Liver (tissue), 3 donors: ENCODE measurements around the gene GGT6.
A peak's percentile ranks its signal among the peaks of the same experiment; 100 is the strongest.

Experiments used
- EGR1 ChIP-seq, 2 donors: IDR thresholded peaks; 2 replicates each; pipeline ENCODE4 v1.6.1; 2016 to 2018; ENCODE audit warnings: antibody characterized with exemption in 2 of 2, low read depth in 2 of 2
- MAX ChIP-seq: IDR thresholded peaks from 2 replicates; pipeline ENCODE4 v1.6.1; 2016; ENCODE audit warnings: antibody characterized with exemption
- NR2F2 ChIP-seq: IDR thresholded peaks from 2 replicates; pipeline ENCODE4 v1.6.1; 2016; ENCODE audit warnings: antibody characterized with exemption
- RAD21 ChIP-seq, 2 donors: IDR thresholded peaks; 2 replicates each; pipeline ENCODE4 v1.6.1; 2016; ENCODE audit warnings: antibody characterized with exemption in 2 of 2, mild to moderate bottlenecking in 2 of 2
- RXRA ChIP-seq, 2 donors: IDR thresholded peaks; 2 replicates each; pipeline ENCODE4 v1.6.1; 2017 to 2018; ENCODE audit warnings: antibody characterized with exemption in 2 of 2, mild to moderate bottlenecking in 1 of 2
- SP1 ChIP-seq: IDR thresholded peaks from 2 replicates; pipeline ENCODE4 v1.6.1; 2018; ENCODE audit warnings: antibody characterized with exemption, mild to moderate bottlenecking
- TAF1 ChIP-seq: conservative IDR thresholded peaks from 2 replicates; pipeline ENCODE4 v1.6.1; 2016; ENCODE audit warnings: antibody characterized with exemption, mild to moderate bottlenecking
- YY1 ChIP-seq: IDR thresholded peaks from 2 replicates; pipeline ENCODE4 v1.6.1; 2016; ENCODE audit warnings: antibody characterized with exemption, mild to moderate bottlenecking
- TF ChIP-seq, protein P1 (sequence below): fragments of 150-350 bp; IDR thresholded peaks from 2 replicates; pipeline ENCODE4 v1.5.1; 2017; ENCODE audit warnings: improper control_type of control experiment, low read depth, low read length; ENCODE audit not compliant: missing input control
- TF ChIP-seq, protein P2 (sequence below): IDR thresholded peaks from 2 replicates; pipeline ENCODE4 v1.6.1; 2016; ENCODE audit warnings: antibody characterized with exemption
- donor health status: healthy.
- donor health status: healthy.

GRCh38 chr17:4530799-4531730, 29.3 kb downstream of the GGT6 start:
- TF ChIP-seq, protein P1, sequence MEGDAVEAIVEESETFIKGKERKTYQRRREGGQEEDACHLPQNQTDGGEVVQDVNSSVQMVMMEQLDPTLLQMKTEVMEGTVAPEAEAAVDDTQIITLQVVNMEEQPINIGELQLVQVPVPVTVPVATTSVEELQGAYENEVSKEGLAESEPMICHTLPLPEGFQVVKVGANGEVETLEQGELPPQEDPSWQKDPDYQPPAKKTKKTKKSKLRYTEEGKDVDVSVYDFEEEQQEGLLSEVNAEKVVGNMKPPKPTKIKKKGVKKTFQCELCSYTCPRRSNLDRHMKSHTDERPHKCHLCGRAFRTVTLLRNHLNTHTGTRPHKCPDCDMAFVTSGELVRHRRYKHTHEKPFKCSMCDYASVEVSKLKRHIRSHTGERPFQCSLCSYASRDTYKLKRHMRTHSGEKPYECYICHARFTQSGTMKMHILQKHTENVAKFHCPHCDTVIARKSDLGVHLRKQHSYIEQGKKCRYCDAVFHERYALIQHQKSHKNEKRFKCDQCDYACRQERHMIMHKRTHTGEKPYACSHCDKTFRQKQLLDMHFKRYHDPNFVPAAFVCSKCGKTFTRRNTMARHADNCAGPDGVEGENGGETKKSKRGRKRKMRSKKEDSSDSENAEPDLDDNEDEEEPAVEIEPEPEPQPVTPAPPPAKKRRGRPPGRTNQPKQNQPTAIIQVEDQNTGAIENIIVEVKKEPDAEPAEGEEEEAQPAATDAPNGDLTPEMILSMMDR: no peak
- TF ChIP-seq, protein P2, sequence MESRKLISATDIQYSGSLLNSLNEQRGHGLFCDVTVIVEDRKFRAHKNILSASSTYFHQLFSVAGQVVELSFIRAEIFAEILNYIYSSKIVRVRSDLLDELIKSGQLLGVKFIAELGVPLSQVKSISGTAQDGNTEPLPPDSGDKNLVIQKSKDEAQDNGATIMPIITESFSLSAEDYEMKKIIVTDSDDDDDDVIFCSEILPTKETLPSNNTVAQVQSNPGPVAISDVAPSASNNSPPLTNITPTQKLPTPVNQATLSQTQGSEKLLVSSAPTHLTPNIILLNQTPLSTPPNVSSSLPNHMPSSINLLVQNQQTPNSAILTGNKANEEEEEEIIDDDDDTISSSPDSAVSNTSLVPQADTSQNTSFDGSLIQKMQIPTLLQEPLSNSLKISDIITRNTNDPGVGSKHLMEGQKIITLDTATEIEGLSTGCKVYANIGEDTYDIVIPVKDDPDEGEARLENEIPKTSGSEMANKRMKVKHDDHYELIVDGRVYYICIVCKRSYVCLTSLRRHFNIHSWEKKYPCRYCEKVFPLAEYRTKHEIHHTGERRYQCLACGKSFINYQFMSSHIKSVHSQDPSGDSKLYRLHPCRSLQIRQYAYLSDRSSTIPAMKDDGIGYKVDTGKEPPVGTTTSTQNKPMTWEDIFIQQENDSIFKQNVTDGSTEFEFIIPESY: no peak
- TF ChIP-seq MAX (no peak), RXRA (IDR thresholded peaks at IDR 0.05) (no peak), NR2F2 (peak; percentile 89), YY1 (no peak), EGR1 (IDR thresholded peaks at IDR 0.05; ENCODE audit: low read depth in 2 of 2) (no peak), RAD21 (IDR thresholded peaks at IDR 0.05) (peak; percentile 21 to 30), TAF1 (no peak), SP1 (peak; percentile 44)
